HTR-8/SVneo (cell line): Measurements from ENCODE around the gene ASCC2.

Experiments used
- DNase-seq: peaks from one replicate; pipeline ENCODE4 v3.0.0; 2011; ENCODE audit warnings: low spot score, mixed read lengths; ENCODE audit not compliant: insufficient read length
- FAIRE-seq: peaks from 2 replicates; lab custom pipeline; 2011; peaks lifted over from hg19 to GRCh38; lab: Jason Lieb, UNC

The ASCC2 gene

GRCh38 chr22:29795663-29796062 is 42.4 kb downstream of the ASCC2 start:
- FAIRE-seq (no peak), DNase-seq (no peak)

- DNase-seq (no peak), FAIRE-seq (no peak)
These were observed 44.7 kb downstream of the ASCC2 start for GRCh38 chr22:29793396-29793795.

- no peak for FAIRE-seq
- DNase-seq = no peak
These were observed 48.0 kb downstream of the ASCC2 start for GRCh38 chr22:29790061-29790460.

- DNase-seq = no peak
- FAIRE-seq = no peak
These were observed 49.5 kb downstream of the ASCC2 start for GRCh38 chr22:29788339-29789279.

GRCh38 chr22:29787371-29787980 is 50.6 kb downstream of the ASCC2 start:
- no peak for FAIRE-seq
- DNase-seq = no peak

GRCh38 chr22:29786031-29786430 is 52.0 kb downstream of the ASCC2 start:
- DNase-seq (no peak), FAIRE-seq (no peak)

GRCh38 chr22:29784451-29785361 is 53.4 kb downstream of the ASCC2 start:
- FAIRE-seq (no peak), DNase-seq (no peak)

GRCh38 chr22:29782061-29782845 is 55.8 kb downstream of the ASCC2 start:
- no peak for FAIRE-seq

GRCh38 chr22:29780748-29781676 is 57.1 kb downstream of the ASCC2 start:
- DNase-seq (peak; percentile 54), FAIRE-seq (no peak)

More at GRCh38 chr22:29782061-29782845, 55.8 kb downstream of the ASCC2 start:
- no peak for DNase-seq

- DNase-seq (no peak), FAIRE-seq (no peak)
These were observed 57.9 kb downstream of the ASCC2 start for GRCh38 chr22:29780220-29780619.

GRCh38 chr22:29773233-29773632 is 64.8 kb downstream of the ASCC2 start:
- FAIRE-seq (no peak), DNase-seq (peak; percentile 23)

GRCh38 chr22:29772170-29772641 is 65.9 kb downstream of the ASCC2 start:
- DNase-seq (peak; percentile 27), FAIRE-seq (no peak)

GRCh38 chr22:29769723-29770321 is 68.3 kb downstream of the ASCC2 start:
- FAIRE-seq (no peak), DNase-seq (no peak)

- DNase-seq = no peak
- FAIRE-seq = no peak
These were observed 69.9 kb downstream of the ASCC2 start for GRCh38 chr22:29768052-29768693.

GRCh38 chr22:29767171-29768051 is 70.7 kb downstream of the ASCC2 start, which contains the start of gene UQCR10:
Gene UQCR10, plus strand, starts transcription at chr22:29767369. Its CDS starts 30 bp downstream, at chr22:29767399.
- no peak for FAIRE-seq

GRCh38 chr22:29766632-29767170 is 71.4 kb downstream of the ASCC2 start, which contains the start of gene ZMAT5:
Gene ZMAT5, minus strand, starts transcription at chr22:29767007. Its CDS starts 18,463 bp downstream, at chr22:29748544.
- peak; percentile 97 for DNase-seq
- no peak for FAIRE-seq

More at GRCh38 chr22:29767171-29768051, 70.7 kb downstream of the ASCC2 start, which contains the start of gene UQCR10:
- peak; percentile 90 for DNase-seq
